ENCODE measurements around the gene SNTG2.
"Not testable (repeated sequence)": the region's sequence is repeated elsewhere in the genome, so short reads cannot be mapped to it uniquely, and the experiment has no call there.

The SNTG2 gene

DNA sequence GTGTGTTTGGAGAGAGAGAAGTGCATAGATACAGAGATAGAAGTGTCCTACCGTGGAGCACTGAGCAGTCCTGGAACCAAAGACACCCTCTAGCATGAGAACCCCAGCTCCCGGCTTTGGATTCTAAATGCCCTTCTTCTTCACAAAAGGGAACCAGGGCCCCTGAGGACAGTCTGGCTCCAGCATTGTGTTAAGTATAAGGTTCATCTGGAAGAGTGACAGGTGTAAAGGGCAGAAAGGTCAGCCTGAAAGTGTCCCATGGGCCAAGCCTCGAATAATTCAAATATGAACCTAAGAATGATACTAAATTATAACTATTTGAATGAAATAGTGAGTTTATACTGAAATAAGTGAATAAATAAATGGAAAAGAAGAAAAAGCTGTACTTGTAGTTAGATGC, 109.7 kb downstream of the SNTG2 start:
- DNase-seq = no peak

DNA sequence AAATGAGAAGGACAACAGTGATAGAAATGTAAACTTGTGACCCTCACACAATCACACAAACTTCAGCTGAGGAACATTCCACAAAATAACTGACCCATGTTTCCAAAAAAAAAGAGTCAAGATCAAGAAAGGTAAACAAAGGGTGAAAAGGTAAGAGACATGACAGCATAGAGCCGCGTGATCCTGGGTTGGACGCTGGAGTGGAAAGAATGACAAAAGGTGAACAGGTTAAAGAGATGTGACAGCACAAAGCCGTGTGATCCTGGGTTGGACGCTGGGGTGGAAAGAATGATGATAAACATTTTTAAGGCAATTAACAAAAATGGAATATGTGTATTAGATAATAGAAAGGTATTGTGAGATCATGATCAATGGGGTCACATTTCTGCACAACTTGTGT, 110.3 kb downstream of the SNTG2 start:
- no peak for DNase-seq

DNA sequence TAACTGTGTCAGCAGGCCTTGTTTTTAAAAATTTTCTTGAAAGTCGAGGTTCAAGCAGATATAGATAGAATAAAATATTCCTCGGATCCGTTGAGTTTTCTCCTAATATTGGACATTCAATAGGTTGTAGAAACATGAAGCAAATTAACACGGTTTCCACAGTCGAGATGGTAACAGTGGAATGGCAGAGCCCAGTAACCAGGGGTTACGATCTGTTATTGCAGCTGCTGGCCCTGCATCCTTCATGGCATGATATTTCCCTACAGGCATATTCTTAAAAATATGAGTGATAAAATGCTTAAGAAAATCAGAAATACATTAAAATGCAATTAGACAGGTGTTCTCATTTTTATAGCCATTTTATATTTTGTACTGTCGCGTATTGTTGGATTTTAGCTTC, 117.6 kb downstream of the SNTG2 start:
- no peak for DNase-seq

DNA sequence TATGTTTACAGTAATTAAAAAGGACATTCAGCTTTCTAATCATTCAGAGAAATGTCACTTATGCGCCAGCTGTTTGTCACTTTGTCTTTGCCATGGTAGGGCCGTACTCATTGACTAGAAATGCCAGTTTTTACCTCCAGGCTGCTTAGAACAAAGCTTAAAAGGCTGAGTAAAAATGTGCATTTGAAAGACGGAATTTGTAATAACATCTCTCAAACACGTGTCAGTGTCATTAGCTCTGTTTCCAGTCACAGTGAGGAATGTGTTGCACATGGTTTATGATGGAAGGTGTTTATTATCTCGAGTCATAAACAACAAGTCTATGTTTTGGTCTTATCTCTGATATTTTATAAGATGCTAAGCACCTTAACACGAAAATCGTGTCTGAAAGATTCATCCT, 118.2 kb downstream of the SNTG2 start:
- no peak for DNase-seq

DNA sequence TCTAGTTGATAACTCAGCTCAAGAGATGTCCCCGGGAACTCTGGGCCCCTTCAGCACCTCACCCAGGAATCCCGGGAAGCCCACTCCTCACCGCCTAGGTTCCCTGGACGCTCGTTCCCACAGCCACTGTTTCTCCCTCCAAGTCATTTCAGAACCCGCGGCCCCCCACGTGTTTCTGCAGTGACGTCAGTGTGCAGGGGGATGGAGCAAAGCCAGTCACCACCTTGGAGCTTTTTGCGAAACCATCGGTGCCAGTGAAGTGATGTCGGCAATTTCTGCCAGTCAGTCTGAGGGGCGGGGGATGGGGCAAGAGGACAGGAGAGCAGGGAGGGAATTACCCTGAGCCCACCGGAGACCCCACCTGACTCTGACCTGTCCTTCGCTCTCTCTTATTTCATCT, 119.2 kb downstream of the SNTG2 start:
- DNase-seq = no peak

DNA sequence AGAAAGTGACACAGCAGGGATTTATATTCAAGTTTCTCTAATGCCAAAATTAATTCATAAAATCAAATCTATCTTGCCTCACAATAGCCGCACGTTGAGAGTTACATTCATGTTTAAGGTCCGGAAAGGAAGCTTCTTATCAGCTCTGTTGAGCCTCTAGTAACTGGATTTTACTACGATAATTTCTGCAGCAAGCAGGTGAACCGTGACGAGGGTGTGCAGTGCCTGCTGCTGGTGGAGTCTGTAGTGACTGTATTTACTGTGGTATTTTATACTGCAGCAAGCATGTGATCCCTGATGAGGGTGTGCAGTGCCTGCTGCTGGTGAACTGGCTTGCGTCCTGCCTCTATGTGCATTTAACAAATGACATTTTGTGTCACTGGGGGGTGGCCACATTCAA, 120.0 kb downstream of the SNTG2 start:
- DNase-seq = peak; percentile 64

DNA sequence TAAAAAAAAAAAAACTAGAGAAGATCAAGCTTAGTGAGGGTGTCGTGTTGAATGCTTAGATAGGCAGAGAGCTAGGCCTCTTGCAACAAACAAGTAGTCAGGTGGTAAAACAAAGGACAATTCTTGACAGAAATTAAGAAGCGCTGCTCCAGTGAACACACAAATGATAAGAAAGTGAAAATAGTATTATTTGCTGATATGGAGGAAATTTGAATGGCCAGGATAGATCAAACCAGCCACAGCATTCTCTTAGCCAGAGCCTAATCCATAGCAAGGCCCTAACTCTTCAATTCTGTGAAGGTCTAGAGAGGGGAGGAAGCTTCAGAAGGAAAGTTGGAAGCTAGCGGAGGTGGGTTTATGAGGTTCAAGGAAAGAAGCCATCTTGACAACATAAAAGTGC, 121.0 kb downstream of the SNTG2 start:
- DNase-seq = no peak

DNA sequence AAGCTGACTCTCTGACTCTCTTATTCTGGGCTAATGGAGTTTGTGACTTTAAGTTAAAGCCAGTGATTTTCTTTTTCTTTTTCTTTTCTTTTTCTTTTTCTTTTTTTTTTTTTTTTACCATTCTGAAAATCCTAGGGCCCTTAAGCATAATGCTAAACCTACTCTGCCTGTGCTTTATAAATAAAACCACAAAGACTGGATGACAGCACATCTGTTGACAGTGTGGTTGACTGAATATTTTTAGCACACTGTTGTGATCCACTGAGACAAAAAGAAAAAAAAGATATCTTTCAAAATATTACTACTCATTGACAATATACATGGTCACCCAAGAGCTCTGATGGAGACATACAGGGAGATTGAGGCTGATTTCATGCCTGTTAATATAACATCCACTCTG, 121.6 kb downstream of the SNTG2 start:
- DNase-seq = no peak

DNA sequence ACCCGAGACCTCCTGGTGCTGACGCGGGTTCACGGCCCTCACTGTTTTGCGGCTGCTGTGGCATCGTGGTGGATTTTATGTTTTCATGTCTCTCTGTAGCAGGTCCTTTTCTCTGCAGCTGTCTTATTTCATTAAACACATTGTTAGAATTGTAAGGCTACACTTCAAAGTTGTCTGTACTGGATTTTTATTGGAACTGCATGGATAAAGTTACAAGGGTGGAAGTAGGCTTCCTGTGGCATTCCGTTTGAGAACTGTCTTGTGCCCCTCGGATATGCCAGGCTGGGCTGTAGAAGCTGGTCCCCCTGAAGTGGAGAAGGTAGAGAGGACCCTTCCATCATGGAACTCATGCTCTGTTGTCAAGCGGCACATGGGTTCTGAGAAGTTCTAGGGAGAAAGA, 127.3 kb downstream of the SNTG2 start:
- no peak for DNase-seq

DNA sequence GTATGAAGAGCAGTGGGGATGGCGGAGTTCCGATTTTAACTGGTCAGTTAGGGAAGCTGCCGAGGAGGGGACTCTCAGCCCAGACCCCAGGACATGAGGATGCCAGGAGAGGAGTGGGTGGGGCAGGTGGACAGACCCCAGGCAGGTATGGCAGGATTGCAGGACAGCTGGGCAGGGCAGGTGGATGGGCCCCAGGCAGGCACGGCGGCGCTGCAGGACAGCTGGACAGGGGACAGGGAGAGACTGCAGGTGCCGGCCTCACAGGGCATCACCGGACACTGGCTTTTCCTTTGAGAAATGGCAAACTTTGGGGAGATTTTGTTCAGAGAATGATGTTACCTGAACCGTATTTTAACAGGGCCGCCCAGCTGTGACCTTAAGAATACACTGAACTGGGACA, 127.7 kb downstream of the SNTG2 start:
- DNase-seq = no peak

DNA sequence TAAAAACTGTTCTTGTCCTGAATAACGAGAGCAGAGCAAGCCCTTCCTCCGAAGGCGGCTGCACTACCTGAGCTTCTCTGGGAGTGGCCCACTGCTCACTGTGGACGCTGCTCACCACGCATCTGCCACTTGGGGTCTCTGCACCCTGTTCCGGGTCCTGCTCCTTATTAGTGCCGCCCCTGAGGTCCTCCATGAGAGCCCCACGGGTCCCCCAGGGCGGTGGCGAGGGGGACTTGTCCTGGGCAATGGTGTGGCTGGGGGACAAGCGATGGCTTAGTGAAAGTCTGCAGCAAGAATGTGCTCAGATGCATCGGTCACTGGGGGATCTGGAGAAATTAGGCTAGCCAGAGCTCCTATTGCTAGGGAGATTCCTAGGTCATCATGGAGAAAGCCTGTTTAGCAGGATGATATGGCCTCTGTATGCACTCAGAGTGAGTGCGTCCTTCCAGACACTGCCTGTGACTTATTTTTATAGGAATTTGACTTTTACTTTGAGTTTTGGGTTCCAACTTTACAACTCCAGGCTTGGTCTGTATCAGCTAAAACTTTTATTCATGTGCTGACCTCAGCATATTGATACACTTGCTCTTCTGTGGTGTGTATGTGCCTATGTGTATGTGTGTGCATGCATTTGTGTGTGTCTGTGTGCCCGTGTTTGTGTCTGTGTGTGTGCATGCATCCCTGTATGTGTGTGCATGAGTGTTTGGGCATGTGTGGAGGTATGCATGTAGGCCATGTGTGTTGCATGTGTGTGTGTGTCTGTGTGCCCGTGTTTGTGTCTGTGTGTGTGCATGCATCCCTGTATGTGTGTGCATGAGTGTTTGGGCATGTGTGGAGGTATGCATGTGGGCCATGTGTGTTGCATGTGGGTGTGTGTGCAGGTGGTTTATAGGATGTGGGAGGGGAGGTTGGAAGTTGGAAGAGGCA, 129.5 kb downstream of the SNTG2 start:
- DNase-seq = no peak

DNA sequence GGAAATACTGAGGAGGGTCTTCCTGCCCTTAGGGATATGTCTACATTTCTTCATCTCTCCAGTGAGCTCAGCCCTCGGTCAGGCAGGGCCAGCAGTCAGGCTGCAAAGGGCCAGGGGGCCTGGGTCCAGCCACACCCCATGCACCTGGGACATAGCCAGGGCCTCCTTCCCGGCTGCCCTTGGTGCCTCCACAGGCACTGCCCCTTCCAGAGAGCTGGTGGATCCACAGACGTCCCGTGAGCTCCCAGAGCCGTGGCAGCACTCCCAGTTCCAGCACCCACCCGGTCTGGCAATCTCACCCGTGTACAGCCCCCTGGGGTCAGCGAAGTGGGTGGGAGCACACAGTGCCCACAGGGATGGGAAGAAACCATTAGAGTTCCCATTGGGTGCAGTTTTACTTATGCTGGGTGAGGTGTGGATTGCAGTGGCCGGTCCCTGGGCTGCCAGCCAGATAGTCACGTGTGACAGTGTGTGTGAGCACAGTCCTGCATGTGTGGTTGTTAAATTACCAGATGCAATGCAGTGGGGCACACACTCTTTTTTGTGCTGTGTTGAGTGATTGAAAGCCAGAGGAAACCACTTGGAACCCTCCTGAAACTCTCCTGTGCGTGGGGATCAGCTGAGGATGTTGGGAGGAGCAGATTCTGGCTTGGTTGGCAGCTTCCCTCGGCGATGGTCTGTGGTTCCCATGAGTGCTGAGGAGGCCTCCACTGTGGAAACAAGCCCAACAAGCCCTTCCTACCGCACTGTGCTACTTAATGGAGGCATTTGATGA, 131.0 kb downstream of the SNTG2 start:
- DNase-seq = no peak

DNA sequence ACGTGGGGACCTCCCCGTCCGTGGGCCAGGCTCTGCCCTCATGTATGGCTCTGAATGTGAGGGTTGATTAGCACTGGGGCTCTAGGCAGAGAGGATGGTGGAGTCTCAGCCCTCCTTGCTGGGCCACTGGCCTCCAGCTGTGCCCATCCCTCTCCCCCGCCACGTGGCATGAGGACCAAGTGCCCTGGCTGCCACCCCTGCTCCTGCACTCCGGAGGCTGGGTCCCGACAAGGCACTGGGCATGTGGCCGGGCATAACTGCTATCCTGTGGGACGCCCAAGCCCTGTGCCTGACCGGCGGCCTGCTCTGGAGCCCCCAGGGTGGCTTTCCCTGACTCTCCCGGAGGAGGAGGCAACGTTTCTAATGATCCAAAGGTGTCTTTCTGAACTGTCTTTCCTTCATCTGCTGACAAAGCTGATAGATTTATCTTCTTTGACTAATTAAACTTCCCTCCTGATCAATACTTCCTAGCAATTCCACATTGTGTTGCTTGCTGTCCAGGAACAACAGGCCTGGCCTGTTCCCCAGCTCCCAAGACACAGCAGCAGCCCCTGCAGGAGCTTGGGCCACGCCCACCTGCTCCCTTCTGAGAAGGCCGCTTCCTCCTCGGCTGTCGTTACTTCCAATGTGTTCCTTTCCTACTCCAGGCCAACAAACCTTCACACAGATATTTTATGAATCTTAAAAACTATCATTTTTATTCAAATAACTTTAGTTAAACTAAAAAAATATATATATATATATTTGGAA, 132.0 kb downstream of the SNTG2 start:
- DNase-seq = no peak

DNA sequence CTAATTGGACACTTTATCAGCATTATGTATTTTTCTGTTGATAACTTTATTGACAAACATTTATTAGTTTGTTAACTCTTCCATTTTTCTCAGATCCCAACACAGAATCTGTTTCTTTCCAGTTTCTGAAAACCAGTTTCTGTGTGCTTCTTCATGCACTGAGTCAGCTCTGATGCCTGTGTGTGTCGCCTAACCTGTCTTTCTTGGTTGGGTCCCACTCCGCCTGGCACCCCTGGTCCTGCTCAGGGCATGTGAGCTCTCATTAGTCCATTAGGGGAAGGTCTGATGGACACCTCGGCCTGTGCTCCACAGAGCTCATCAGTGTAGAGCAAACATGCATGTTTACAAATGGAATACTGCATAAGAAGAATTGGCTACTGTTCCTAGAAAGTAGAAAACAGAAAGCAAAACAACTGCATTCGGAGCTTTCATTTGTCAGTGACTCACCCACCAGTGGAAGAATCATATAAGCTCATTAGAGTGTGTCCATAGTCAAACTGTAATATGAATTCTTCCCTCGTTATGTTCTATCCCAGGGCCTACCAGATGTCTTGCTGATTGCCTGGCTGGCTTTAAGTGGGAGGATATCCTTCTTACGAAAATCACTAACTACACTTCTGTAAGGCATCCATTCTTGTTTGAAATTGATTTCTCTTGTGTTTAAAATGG, 137.7 kb downstream of the SNTG2 start:
- DNase-seq = no peak

DNA sequence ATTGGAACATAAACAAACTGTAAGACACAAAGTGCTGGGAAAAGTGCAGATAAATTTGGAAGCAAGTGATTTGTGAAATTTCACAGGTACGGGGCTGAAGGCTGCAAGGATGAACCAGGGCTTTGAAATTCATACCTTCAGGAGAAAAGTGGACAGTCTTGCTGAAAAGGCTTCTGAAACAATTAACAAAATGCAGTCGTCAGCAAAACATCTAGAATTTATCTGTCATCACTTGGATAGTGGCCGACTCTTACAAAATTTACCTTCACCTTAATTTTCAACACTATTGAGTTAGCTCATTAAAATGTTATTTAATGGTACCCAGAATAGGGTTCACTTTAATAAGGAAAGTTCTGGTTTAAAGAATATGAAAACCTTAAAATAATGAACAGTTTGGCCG, 138.3 kb downstream of the SNTG2 start:
- DNase-seq = no peak

DNA sequence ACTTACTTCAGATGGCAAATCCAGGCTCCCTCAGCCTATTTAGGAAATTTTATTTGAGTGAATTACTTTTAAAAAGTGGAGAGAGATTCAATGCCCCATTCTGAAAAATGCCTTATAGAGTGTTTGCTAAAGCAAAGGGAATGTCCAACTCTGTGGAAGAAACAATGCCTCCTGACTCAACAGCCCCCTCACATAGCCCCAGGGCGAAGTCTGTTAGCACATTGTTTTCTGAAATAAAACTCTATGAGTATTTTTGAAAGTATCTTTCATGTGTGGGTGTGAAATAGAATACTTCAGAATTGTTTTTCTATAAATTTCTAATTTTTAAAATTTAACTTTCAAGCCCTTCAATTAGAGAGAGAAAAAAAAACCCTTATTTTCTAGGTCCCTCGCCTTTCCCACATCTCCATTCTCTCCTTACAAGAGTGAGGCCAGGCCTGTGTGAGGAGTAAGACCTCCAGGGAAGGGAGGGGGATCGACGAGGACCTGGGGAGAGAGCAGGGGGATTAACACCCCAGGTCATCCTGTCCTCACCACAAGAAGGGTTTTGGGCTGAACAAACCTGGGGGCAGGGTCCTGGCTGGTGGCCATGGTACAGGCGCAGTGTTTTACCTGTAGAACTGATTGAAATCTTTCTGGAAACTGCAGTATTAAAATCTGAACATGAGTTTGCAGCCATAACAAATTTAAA, 141.4 kb downstream of the SNTG2 start:
- DNase-seq = no peak

DNA sequence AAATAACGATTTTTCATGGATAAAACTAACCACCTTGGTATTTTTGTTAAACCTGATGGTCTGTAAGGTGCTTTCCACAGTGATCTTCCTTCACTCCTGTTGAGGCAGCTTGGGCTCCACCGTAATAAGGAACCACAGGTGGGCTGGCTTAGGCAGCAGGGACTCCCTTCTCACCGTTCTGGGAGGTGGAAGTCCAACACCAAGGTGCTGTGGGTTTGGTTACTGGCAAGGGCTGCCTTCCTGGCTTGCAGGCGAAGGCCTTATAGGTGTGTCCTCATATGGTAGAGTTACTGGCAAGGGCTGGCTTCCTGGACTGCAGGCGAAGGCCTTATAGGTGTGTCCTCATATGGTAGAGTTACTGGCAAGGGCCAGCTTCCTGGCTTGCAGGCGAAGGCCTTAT, 143.0 kb downstream of the SNTG2 start:
- not testable (repeated sequence) for DNase-seq

DNA sequence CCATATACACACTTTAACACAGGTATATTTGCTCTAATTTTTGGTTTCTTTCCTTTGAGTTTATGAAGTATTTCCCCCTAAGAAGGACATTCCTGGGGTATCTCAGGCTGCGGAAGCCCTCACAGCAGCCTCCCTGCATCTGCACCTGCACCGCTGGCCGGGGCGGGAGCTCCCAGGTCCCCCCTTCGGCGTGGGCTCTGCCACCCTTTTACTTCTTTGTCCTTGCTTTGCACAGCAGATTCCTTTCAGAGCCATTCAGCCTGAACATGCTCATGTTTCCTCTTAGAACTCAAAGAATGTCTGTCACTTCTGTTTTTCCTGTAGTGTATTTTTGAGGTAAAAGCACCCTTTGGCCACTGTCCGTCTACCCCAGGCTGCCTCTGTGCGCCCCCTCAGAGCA, 146.5 kb downstream of the SNTG2 start:
- DNase-seq = no peak

DNA sequence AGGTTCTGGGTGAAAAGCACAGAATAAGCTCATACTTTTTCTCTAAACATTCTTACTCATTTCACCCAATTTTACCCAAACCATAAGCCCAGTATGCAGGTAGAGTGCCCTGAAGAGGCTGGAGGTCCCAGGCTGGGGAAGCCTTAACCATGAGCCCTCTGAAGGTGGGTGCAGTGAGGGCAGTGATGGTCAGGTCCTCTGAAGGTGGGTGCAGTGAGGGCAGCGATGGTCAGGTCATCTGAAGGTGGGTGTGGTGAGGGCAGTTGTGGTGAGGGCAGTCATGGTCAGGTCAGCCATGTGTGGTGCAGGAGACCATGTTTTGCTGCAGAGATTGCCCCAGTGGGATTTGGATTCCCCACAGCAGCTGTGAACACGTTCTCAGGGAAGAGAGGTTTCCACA, 148.8 kb downstream of the SNTG2 start:
- no peak for DNase-seq

DNA sequence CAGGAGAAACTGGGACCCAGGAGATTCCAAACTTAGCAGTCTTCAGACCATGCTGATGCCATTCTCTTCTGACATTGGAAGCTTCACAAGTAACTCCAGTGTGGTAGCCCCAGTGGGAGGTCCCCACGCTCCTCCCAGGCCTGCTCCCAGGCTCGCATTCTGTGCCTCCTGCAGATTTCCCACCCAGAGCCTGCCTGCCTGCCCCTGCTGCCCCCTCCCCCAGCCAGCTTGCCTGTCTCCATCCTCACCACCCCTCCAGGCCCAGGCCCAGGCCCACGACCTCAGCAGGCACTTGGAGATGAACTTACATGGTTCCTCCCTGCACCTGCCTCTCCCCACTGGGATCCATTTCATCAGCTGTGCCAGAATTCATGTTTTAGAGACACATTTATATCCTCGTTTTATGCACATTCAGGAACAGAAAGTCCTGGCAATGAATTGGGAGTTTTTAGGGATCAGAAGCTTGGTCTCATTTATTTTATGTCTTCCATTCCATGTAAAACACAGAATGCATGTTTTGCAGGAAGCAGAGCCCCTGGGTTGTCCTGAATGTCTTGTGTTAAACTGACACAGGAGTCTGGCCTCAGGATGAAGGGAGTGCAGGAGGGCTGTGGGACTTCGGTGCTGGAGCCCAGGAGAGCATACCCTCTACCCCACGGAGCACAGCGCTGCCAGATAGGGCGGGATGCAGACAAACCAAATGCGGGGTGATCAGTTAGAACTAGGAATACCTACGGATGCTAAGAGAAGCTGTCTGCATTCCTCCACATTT, 150.5 kb downstream of the SNTG2 start:
- no peak for DNase-seq

DNA sequence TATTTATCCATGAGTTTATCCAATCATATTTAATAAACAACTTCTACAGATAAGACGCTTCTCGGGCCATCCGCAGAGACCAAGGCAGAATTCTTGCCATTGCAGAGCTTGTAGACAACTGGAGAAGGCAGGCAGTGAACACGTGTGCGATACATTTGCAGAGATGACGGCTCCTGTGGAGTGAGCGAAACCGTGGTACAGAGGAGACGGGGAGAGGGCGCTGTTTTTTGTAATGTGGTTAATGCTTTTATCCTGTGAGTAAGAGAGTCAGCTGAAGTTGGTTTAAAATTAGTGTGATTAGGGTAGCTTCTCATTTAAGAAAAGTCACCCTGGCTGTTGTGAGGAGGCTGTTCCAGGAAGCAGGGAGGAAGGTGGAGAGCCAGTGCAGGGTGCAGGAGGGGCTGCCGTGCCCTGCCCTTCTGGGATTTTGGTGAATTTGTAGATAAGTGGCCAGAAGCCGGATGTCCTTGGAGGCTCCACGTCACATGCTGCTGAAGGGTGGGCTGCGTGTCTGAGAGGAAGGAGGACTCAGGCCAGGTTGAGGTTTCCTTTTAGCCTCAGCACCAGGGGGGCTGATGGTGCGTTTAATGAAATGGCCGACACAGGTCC, 151.4 kb downstream of the SNTG2 start:
- no peak for DNase-seq
